GM06990 (cell line): Measurements from ENCODE around the gene CEND1.

Experiments
- DNase-seq: peaks from one replicate; pipeline ENCODE4 v3.0.0-alpha.2; 2011; ENCODE audit not compliant: insufficient read length; ENCODE audit errors: extremely low read depth
- H3K27me3 ChIP-seq: replicated peaks from 2 replicates; pipeline ENCODE4 v1.6.0; 2011; ENCODE audit warnings: low read length; ENCODE audit not compliant: control insufficient read depth, insufficient read depth
- H3K36me3 ChIP-seq: 2 replicates; pipeline ENCODE4 v1.5.1; 2011; ENCODE audit warnings: low read length; ENCODE audit not compliant: control insufficient read depth, insufficient read depth
- H3K4me3 ChIP-seq: replicated peaks from 2 replicates; pipeline ENCODE4 v1.5.1; 2011; ENCODE audit warnings: low read depth, mild to moderate bottlenecking, control low read depth, low read length
- CTCF ChIP-seq: IDR thresholded peaks from 2 replicates; pipeline ENCODE4 v1.5.1; 2011; ENCODE audit warnings: low read length, control low read depth, mild to moderate bottlenecking, inconsistent platforms; ENCODE audit not compliant: insufficient read depth, poor library complexity, severe bottlenecking

Gene CEND1

GRCh38 chr11:821512-822371, 31.9 kb upstream of the CEND1 start:
- no peak for TF ChIP-seq CTCF
- no peak overlapping the region for H3K4me3 ChIP-seq
- peaks cover 4% of the 10 kb centered on the region; the same call in 1 of the 2 replicates for H3K36me3 ChIP-seq
- H3K27me3 ChIP-seq: no peaks in the 10 kb centered on the region
- no peak for DNase-seq

DNA sequence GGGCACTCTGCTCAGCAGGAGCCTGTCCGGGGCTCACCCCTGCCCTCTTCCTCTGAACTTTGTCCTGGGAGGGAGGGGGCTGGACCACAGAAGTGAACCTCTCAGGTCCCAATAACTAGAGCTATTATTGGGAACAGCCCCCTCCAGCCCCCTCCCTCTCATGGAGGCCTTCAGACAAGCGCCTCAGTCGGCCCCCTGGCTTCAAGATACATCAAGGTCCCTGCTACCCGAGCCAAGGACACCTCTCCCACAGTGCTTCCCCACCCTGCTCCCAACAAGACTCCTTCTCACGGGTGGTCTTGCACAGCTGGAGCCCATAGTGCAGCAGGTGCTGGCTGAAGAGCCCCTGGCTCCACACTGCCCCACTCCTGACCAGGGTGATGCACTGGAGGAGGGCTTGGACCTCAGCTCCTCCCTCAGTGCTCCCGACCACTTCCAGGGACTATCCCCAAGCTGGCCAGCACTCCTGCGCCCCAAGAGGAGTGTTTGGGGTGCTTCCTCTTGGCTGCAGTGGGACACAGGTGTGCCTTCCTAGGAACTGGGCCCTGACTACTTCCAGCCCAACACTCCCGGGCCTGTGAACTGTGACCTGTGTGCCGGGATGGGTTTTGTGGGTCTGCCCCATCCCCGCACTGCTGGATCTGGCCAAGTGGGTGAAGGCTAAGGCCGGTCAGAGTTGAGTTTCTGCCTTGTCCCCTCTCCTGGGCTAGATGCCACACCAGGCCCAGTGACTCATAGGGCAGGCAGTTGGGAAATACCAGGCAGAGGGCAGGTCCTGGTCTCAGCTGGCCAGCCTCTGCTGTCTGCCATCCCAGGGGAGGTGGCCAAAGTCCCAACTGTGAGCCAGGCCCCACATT, 31.0 kb upstream of the CEND1 start:
- no peaks in the 10 kb centered on the region for H3K27me3 ChIP-seq
- no peak for DNase-seq

DNA sequence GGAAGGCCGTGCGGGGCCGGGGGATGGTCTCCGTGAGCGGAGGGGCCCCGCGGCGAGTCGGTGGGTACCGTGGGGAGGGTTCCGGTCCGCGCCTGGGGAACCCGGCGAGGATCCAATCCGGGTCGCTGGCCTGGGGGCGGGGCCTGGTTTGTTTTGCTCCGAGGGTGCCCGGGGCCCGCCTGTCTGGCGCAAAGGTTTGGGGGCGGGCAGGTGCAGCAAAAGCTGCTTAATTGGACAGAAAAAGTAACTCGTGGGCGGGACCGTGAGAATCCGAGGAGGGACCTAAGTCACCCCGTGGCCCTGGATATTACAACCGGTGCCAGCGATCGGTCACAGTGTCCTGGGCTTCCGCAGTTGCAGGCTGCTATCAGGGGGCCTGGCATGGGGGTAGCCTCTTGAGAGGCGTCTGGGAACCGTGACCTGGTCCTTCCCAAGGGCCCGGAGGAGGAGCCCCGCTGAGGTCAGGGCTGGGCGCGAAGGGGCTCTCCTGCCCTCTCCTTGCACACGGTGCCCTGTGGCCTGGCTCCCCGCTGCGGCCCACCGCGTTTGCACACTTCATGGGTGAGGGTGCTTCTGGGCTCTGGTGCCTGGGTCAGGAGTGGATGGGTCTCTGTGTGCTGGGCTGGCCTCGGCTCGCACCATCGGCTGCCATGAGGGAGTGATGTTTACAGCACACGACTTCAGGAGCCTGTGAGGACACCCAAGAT, 30.2 kb upstream of the CEND1 start:
- no peak for TF ChIP-seq CTCF
- peak; percentile 87 for DNase-seq
- Histone ChIP-seq H3K27me3 (no peaks in the 10 kb centered on the region), H3K4me3 (peak overlapping the region; percentile 82), H3K36me3 (peaks cover 8% of the 10 kb centered on the region)

More for the DNA sequence above, 31.0 kb upstream of the CEND1 start:
- peak overlapping the region; percentile 82 for H3K4me3 ChIP-seq
- peaks cover 5% of the 10 kb centered on the region; the same call in 1 of the 2 replicates for H3K36me3 ChIP-seq
- TF ChIP-seq CTCF: no peak

DNA sequence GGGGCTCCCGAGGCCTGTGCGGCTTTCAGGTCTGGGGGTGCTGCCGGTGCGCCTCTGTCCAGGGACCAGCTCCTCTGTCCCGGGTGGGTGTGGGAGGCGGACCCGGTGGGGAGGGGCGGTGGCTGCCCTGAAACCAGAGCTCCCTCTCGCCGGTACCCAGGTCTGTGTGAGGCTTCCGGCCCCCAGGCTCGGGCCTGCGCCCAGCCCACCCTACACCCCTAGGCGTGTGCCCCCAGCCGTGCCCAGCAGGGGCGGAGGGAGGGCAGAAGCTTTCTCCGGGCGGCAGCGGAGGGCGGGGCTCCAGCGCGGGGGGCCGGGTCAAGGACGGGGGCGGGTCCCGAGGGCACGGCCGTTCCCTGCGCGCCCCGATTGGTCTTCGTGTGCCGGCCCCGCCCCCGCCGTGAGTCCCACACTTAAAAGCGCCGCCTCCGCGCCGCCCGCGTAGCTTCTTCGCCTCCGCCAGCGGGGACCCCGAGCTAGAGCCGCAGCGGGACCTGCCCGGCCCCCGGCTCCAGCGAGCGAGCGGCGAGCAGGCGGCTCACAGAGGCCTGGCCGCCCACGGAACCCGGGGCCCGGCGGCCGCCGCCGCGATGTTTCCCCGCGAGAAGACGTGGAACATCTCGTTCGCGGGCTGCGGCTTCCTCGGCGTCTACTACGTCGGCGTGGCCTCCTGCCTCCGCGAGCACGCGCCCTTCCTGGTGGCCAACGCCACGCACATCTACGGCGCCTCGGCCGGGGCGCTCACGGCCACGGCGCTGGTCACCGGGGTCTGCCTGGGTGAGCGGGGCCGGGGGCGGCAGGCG, 29.4 kb upstream of the CEND1 start:
- DNase-seq: peak; percentile 90
- TF ChIP-seq CTCF: no peak
- H3K4me3 ChIP-seq: peak overlapping the region; percentile 82
- H3K27me3 ChIP-seq: no peaks in the 10 kb centered on the region
- H3K36me3 ChIP-seq: peaks cover 6% of the 10 kb centered on the region

DNA sequence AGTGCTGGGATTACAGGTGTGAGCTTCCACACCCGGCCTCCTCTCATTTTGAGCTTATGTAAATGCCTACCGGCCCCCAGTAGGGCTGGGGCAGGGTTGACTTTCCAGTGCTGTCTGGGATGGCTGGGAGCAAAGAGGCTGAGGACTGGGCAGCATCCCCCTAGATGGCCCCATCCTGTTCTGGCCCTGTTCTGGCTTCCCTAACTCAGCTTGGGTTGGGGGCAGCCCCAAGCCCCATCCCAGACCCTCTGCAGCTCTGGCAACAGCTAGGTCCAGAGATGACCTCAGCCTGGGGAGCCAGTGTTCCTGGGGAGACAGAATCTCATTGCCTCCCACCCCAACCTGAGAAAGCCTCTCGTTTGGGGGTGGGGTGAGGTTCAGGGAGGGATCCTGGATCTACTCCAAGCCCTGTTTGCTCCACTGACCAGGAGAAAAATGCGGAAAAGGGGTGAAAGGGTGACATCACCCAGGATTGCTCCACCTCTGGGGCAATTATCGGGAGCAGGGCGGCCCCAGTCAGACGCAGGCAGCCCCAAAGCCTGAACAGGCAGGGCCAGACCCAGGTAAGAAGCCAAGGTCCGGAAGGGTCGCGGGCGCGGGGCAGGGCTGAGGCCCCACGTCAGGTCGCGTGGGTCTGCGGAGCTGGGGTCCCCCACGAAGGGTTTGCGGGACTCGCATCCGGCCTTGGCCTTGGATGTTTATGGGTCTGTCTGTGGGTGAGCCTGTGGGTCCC, 28.7 kb upstream of the CEND1 start, which contains the start of gene PNPLA2:
PNPLA2 (plus strand) TSS at position 519 of the 733 bp plus-strand sequence. CDS start 805 bp downstream, outside the sequence.
- TF ChIP-seq CTCF: no peak
- Histone ChIP-seq H3K27me3 (no peaks in the 10 kb centered on the region), H3K4me3 (peak within 1 kb of the TSS; percentile 82), H3K36me3 (peaks cover 10% of the 10 kb centered on the region)
- no peak for DNase-seq
